Activated naive CD4-positive, alpha-beta T cell treated with anti-CD3 and anti-CD28 coated beads, Interleukin-2, amount 50 U/mL, for 24 hours (primary cell): ENCODE measurements around the gene EFHD1.

Experiments used
- H3K27ac Mint-ChIP-seq: one replicate; pipeline ENCODE4 v1.8.0; 2021; ENCODE audit warnings: mild to moderate bottlenecking, mixed read lengths
- H3K27me3 Mint-ChIP-seq: one replicate; pipeline ENCODE4 v1.8.0; 2021; ENCODE audit warnings: mixed read lengths
- H3K36me3 Mint-ChIP-seq: one replicate; pipeline ENCODE4 v1.8.0; 2021; ENCODE audit warnings: mixed read lengths
- H3K4me1 Mint-ChIP-seq: one replicate; pipeline ENCODE4 v1.8.0; 2021; ENCODE audit warnings: mixed read lengths
- H3K4me3 Mint-ChIP-seq: one replicate; pipeline ENCODE4 v1.8.0; 2021; ENCODE audit warnings: mild to moderate bottlenecking, mixed read lengths
- H3K9me3 Mint-ChIP-seq: one replicate; pipeline ENCODE4 v1.8.0; 2021; ENCODE audit warnings: mixed read lengths

Gene EFHD1

GRCh38 chr2:232633413-232634205 lies at the start of gene EFHD1:
EFHD1 (plus strand) TSS chr2:232633604; CDS start chr2:232633705, 101 bp downstream.
- peaks cover 6% of the 10 kb centered on the region for H3K4me1 Mint-ChIP-seq
- no peaks in the 10 kb centered on the region for H3K9me3 Mint-ChIP-seq
- no peaks in the 10 kb centered on the region for H3K36me3 Mint-ChIP-seq
- H3K27ac Mint-ChIP-seq = no peak within 1 kb of the TSS
- peak within 1 kb of the TSS; percentile 42 for H3K4me3 Mint-ChIP-seq
- peaks cover 21% of the 10 kb centered on the region for H3K27me3 Mint-ChIP-seq

- Mint-ChIP-seq H3K4me1 (no peaks in the 10 kb centered on the region), H3K4me3 (no peak overlapping the region), H3K27me3 (no peaks in the 10 kb centered on the region), H3K27ac (no peak overlapping the region), H3K36me3 (peaks cover 35% of the 10 kb centered on the region), H3K9me3 (no peaks in the 10 kb centered on the region)
Observed at GRCh38 chr2:232584238-232584637, 49.2 kb upstream of the EFHD1 start.

- Mint-ChIP-seq H3K27ac (no peak overlapping the region), H3K27me3 (no peaks in the 10 kb centered on the region), H3K36me3 (peaks cover 24% of the 10 kb centered on the region)
Observed at GRCh38 chr2:232586943-232587505, 46.4 kb upstream of the EFHD1 start.

GRCh38 chr2:232587512-232587911 lies 45.9 kb upstream of the EFHD1 start:
- H3K36me3 Mint-ChIP-seq = peaks cover 20% of the 10 kb centered on the region
- H3K4me1 Mint-ChIP-seq = no peaks in the 10 kb centered on the region
- H3K27me3 Mint-ChIP-seq = no peaks in the 10 kb centered on the region
- no peak overlapping the region for H3K4me3 Mint-ChIP-seq
- H3K27ac Mint-ChIP-seq = no peak overlapping the region
- H3K9me3 Mint-ChIP-seq = no peaks in the 10 kb centered on the region

More at GRCh38 chr2:232586943-232587505, 46.4 kb upstream of the EFHD1 start:
- H3K4me1 Mint-ChIP-seq = no peaks in the 10 kb centered on the region
- no peaks in the 10 kb centered on the region for H3K9me3 Mint-ChIP-seq
- no peak overlapping the region for H3K4me3 Mint-ChIP-seq

GRCh38 chr2:232588031-232588430 lies 45.4 kb upstream of the EFHD1 start:
- H3K4me1 Mint-ChIP-seq = no peaks in the 10 kb centered on the region
- H3K27me3 Mint-ChIP-seq = no peaks in the 10 kb centered on the region
- no peak overlapping the region for H3K27ac Mint-ChIP-seq
- no peak overlapping the region for H3K4me3 Mint-ChIP-seq
- H3K36me3 Mint-ChIP-seq = peaks cover 15% of the 10 kb centered on the region
- H3K9me3 Mint-ChIP-seq = no peaks in the 10 kb centered on the region

GRCh38 chr2:232588680-232589585 lies 44.5 kb upstream of the EFHD1 start:
- peaks cover 8% of the 10 kb centered on the region for H3K36me3 Mint-ChIP-seq
- no peaks in the 10 kb centered on the region for H3K9me3 Mint-ChIP-seq
- no peaks in the 10 kb centered on the region for H3K4me1 Mint-ChIP-seq
- no peak overlapping the region for H3K27ac Mint-ChIP-seq
- no peaks in the 10 kb centered on the region for H3K27me3 Mint-ChIP-seq
- H3K4me3 Mint-ChIP-seq = no peak overlapping the region

GRCh38 chr2:232592772-232593395 lies 40.5 kb upstream of the EFHD1 start:
- H3K9me3 Mint-ChIP-seq = no peaks in the 10 kb centered on the region
- no peak overlapping the region for H3K27ac Mint-ChIP-seq
- no peak overlapping the region for H3K4me3 Mint-ChIP-seq
- no peaks in the 10 kb centered on the region for H3K27me3 Mint-ChIP-seq
- H3K36me3 Mint-ChIP-seq = no peaks in the 10 kb centered on the region
- H3K4me1 Mint-ChIP-seq = no peaks in the 10 kb centered on the region

- H3K36me3 Mint-ChIP-seq = no peaks in the 10 kb centered on the region
- no peak overlapping the region for H3K27ac Mint-ChIP-seq
- H3K4me1 Mint-ChIP-seq = no peaks in the 10 kb centered on the region
- no peaks in the 10 kb centered on the region for H3K9me3 Mint-ChIP-seq
- H3K27me3 Mint-ChIP-seq = no peaks in the 10 kb centered on the region
- H3K4me3 Mint-ChIP-seq = no peak overlapping the region
Observed at GRCh38 chr2:232593982-232594381, 39.4 kb upstream of the EFHD1 start.

GRCh38 chr2:232597362-232598079 lies 35.9 kb upstream of the EFHD1 start:
- no peak overlapping the region for H3K4me3 Mint-ChIP-seq
- no peak overlapping the region for H3K27ac Mint-ChIP-seq
- no peaks in the 10 kb centered on the region for H3K4me1 Mint-ChIP-seq
- H3K36me3 Mint-ChIP-seq = no peaks in the 10 kb centered on the region
- H3K27me3 Mint-ChIP-seq = no peaks in the 10 kb centered on the region
- no peaks in the 10 kb centered on the region for H3K9me3 Mint-ChIP-seq

- Mint-ChIP-seq H3K9me3 (no peaks in the 10 kb centered on the region), H3K4me1 (no peaks in the 10 kb centered on the region), H3K36me3 (no peaks in the 10 kb centered on the region), H3K27ac (no peak overlapping the region), H3K4me3 (no peak overlapping the region), H3K27me3 (no peaks in the 10 kb centered on the region)
Observed at GRCh38 chr2:232598293-232598692, 35.1 kb upstream of the EFHD1 start.

GRCh38 chr2:232600053-232600773 lies 33.2 kb upstream of the EFHD1 start:
- no peaks in the 10 kb centered on the region for H3K9me3 Mint-ChIP-seq
- no peak overlapping the region for H3K4me3 Mint-ChIP-seq
- H3K27ac Mint-ChIP-seq = no peak overlapping the region
- H3K27me3 Mint-ChIP-seq = no peaks in the 10 kb centered on the region
- H3K36me3 Mint-ChIP-seq = no peaks in the 10 kb centered on the region
- H3K4me1 Mint-ChIP-seq = no peaks in the 10 kb centered on the region

GRCh38 chr2:232603283-232603682 lies 30.1 kb upstream of the EFHD1 start:
- no peaks in the 10 kb centered on the region for H3K36me3 Mint-ChIP-seq
- H3K4me3 Mint-ChIP-seq = no peak overlapping the region
- H3K4me1 Mint-ChIP-seq = peaks cover 10% of the 10 kb centered on the region
- no peaks in the 10 kb centered on the region for H3K27me3 Mint-ChIP-seq
- H3K27ac Mint-ChIP-seq = no peak overlapping the region
- H3K9me3 Mint-ChIP-seq = no peaks in the 10 kb centered on the region

- H3K4me1 Mint-ChIP-seq = peaks cover 10% of the 10 kb centered on the region
- H3K27ac Mint-ChIP-seq = no peak overlapping the region
- H3K27me3 Mint-ChIP-seq = no peaks in the 10 kb centered on the region
- no peaks in the 10 kb centered on the region for H3K36me3 Mint-ChIP-seq
- H3K9me3 Mint-ChIP-seq = no peaks in the 10 kb centered on the region
- H3K4me3 Mint-ChIP-seq = no peak overlapping the region
Observed at GRCh38 chr2:232604535-232604934, 28.9 kb upstream of the EFHD1 start.

- Mint-ChIP-seq H3K36me3 (no peaks in the 10 kb centered on the region), H3K4me3 (no peak overlapping the region), H3K27ac (no peak overlapping the region), H3K27me3 (no peaks in the 10 kb centered on the region), H3K9me3 (no peaks in the 10 kb centered on the region), H3K4me1 (peaks cover 10% of the 10 kb centered on the region)
Observed at GRCh38 chr2:232607011-232607410, 26.4 kb upstream of the EFHD1 start.
